ENCODE results near the gene CACNG4.

CACNG4 gene

GRCh38 chr17:67059372-67059771 is 94.9 kb downstream of the CACNG4 start (continued):
- no peak for TF ChIP-seq TSHZ2 (CRISPR knock-in tag; IDR thresholded peaks at IDR 0.05)

GRCh38 chr17:67063141-67063540 is 98.6 kb downstream of the CACNG4 start:
- ATAC-seq = no peak
- no peak for TF ChIP-seq RARB (CRISPR knock-in tag; IDR thresholded peaks at IDR 0.05)
- TF ChIP-seq BACH2 (CRISPR knock-in tag; IDR thresholded peaks at IDR 0.05; ENCODE audit: borderline replicate concordance) = no peak
- no peak for TF ChIP-seq ARNTL (CRISPR knock-in tag; IDR thresholded peaks at IDR 0.05; ENCODE audit: borderline replicate concordance, low read depth)
- no peak for TF ChIP-seq POU6F1 (CRISPR knock-in tag; IDR thresholded peaks at IDR 0.05; ENCODE audit: borderline replicate concordance, low read depth)
- no peak for TF ChIP-seq TOX (CRISPR knock-in tag; IDR thresholded peaks at IDR 0.05; ENCODE audit: borderline replicate concordance)
- no peak for TF ChIP-seq ZNF8 (CRISPR knock-in tag; IDR thresholded peaks at IDR 0.05)
- no peak for TF ChIP-seq TCF4 (CRISPR knock-in tag; IDR thresholded peaks at IDR 0.05; ENCODE audit: borderline replicate concordance)
- no peak for TF ChIP-seq ZC3H10 (CRISPR knock-in tag; IDR thresholded peaks at IDR 0.05)
- TF ChIP-seq CREB5 (CRISPR knock-in tag; IDR thresholded peaks at IDR 0.05; ENCODE audit: low read depth) = no peak
- TF ChIP-seq ZFP3 (CRISPR knock-in tag; IDR thresholded peaks at IDR 0.05) = no peak
- no peak for TF ChIP-seq CSDC2 (CRISPR knock-in tag; IDR thresholded peaks at IDR 0.05)
- TF ChIP-seq ZFP30 (CRISPR knock-in tag; IDR thresholded peaks at IDR 0.05) = no peak
- no peak for TF ChIP-seq CSRNP3 (CRISPR knock-in tag; IDR thresholded peaks at IDR 0.05)
- TF ChIP-seq ISL1 (CRISPR knock-in tag; IDR thresholded peaks at IDR 0.05) = no peak
- TF ChIP-seq ZNF565 (CRISPR knock-in tag; conservative IDR thresholded peaks at IDR 0.05; ENCODE audit: low read depth) = no peak
- TF ChIP-seq OSR1 (CRISPR knock-in tag; IDR thresholded peaks at IDR 0.05) = no peak
- no peak for TF ChIP-seq SNAI2 (CRISPR knock-in tag; IDR thresholded peaks at IDR 0.05)
- no peak for TF ChIP-seq ZNF70 (CRISPR knock-in tag; IDR thresholded peaks at IDR 0.05)
- no peak for TF ChIP-seq GLIS3 (CRISPR knock-in tag; IDR thresholded peaks at IDR 0.05)
- no peak for TF ChIP-seq ESRRG (CRISPR knock-in tag; IDR thresholded peaks at IDR 0.05)

- no peak for ATAC-seq
- TF ChIP-seq TSHZ2 (CRISPR knock-in tag; IDR thresholded peaks at IDR 0.05) (no peak), ISL1 (CRISPR knock-in tag; IDR thresholded peaks at IDR 0.05) (no peak), PPARA (CRISPR knock-in tag; IDR thresholded peaks at IDR 0.05; ENCODE audit: borderline replicate concordance) (no peak), GLIS3 (CRISPR knock-in tag; IDR thresholded peaks at IDR 0.05) (no peak), ZNF565 (CRISPR knock-in tag; conservative IDR thresholded peaks at IDR 0.05; ENCODE audit: low read depth) (no peak), OSR1 (CRISPR knock-in tag; IDR thresholded peaks at IDR 0.05) (no peak), CSRNP3 (CRISPR knock-in tag; IDR thresholded peaks at IDR 0.05) (no peak), BACH2 (CRISPR knock-in tag; IDR thresholded peaks at IDR 0.05; ENCODE audit: borderline replicate concordance) (no peak), TOX (CRISPR knock-in tag; IDR thresholded peaks at IDR 0.05; ENCODE audit: borderline replicate concordance) (no peak), ZNF70 (CRISPR knock-in tag; IDR thresholded peaks at IDR 0.05) (no peak), TCF4 (CRISPR knock-in tag; IDR thresholded peaks at IDR 0.05; ENCODE audit: borderline replicate concordance) (no peak), CREB5 (CRISPR knock-in tag; IDR thresholded peaks at IDR 0.05; ENCODE audit: low read depth) (no peak), ZFP30 (CRISPR knock-in tag; IDR thresholded peaks at IDR 0.05) (no peak), CSDC2 (CRISPR knock-in tag; IDR thresholded peaks at IDR 0.05) (no peak), ARNTL (CRISPR knock-in tag; IDR thresholded peaks at IDR 0.05; ENCODE audit: borderline replicate concordance, low read depth) (no peak), RARB (CRISPR knock-in tag; IDR thresholded peaks at IDR 0.05) (no peak), ESRRG (CRISPR knock-in tag; IDR thresholded peaks at IDR 0.05) (no peak), ZFP3 (CRISPR knock-in tag; IDR thresholded peaks at IDR 0.05) (no peak), ZNF8 (CRISPR knock-in tag; IDR thresholded peaks at IDR 0.05) (no peak), SNAI2 (CRISPR knock-in tag; IDR thresholded peaks at IDR 0.05) (no peak)
These were observed 102.2 kb downstream of the CACNG4 start for GRCh38 chr17:67066717-67067116.

Data from SK-N-SH treated with all-trans-retinoic acid at 6 μM for 48 hours (cell line).